Naive B cell (primary cell): ENCODE data around the gene FYN. TPM values are rescaled to one million over a fixed set of nuclear protein-coding genes. Genes with fewer than 3 reads are reported as not detected.

ENCODE experiments used
- ATAC-seq, 2 donors: fragments of 150-1000 bp; cut with Tn5 transposase; 2 replicates each; pipeline ENCODE4 v1.10.0; 2021; ENCODE audit warnings: low read depth in 2 of 2, mild to moderate bottlenecking in 2 of 2, moderate library complexity in 2 of 2
- DNase-seq: peaks from one replicate; pipeline ENCODE4 v3.0.0; 2022
- H3K27ac Mint-ChIP-seq, 6 donors: one replicate each; pipeline ENCODE4 v1.8.0; 2020 to 2022; ENCODE audit warnings: mild to moderate bottlenecking in 6 of 6, mixed read lengths in 6 of 6, moderate library complexity in 5 of 6, inconsistent platforms in 2 of 6
- H3K27me3 Mint-ChIP-seq, 3 donors: one replicate each; pipeline ENCODE4 v1.8.0; 2021 to 2022; ENCODE audit warnings: mixed read lengths in 3 of 3, mild to moderate bottlenecking in 1 of 3
- H3K36me3 Mint-ChIP-seq, 2 donors: one replicate each; pipeline ENCODE4 v1.8.0; 2020 to 2022; ENCODE audit warnings: mixed read lengths in 2 of 2, inconsistent platforms in 1 of 2, mild to moderate bottlenecking in 1 of 2
- H3K4me1 Mint-ChIP-seq, 3 donors: one replicate each; pipeline ENCODE4 v1.8.0; 2020 to 2022; ENCODE audit warnings: mixed read lengths in 3 of 3, inconsistent platforms in 1 of 3, mild to moderate bottlenecking in 1 of 3, moderate library complexity in 1 of 3
- H3K4me3 Mint-ChIP-seq, 8 donors: one replicate each; pipeline ENCODE4 v1.8.0; 2020 to 2022; ENCODE audit warnings: mild to moderate bottlenecking in 8 of 8, mixed read lengths in 8 of 8, moderate library complexity in 8 of 8, inconsistent platforms in 2 of 8
- H3K9me3 Mint-ChIP-seq, 7 donors: one replicate each; pipeline ENCODE4 v1.8.0; 2020 to 2022; ENCODE audit warnings: mixed read lengths in 7 of 7, mild to moderate bottlenecking in 5 of 7, inconsistent platforms in 2 of 7, moderate library complexity in 1 of 7
- polyA plus RNA-seq, 6 donors: library from polyadenylated mRNA; unstranded; fragments of 300-500 nt; fragmentation: Illumina TruSeq; gene quantifications; one replicate each; pipeline ENCODE4 v1.2.3, GENCODE V29; 2021; ENCODE audit warnings: low read depth in 6 of 6

The FYN gene
- polyA plus RNA-seq, 6 donors from 2014 or later, result 53.1 to 94.5 (median 78.7) TPM

GRCh38 chr6:111706841-111707391 is 166.3 kb downstream of the FYN start:
- peaks cover 0 to 7% (median 0%) of the 10 kb centered on the region in 3 donors for H3K4me1 Mint-ChIP-seq
- ATAC-seq (no peak), DNase-seq (no peak)
- no peak overlapping the region for H3K4me3 Mint-ChIP-seq
- H3K27me3 Mint-ChIP-seq, result no peaks in the 10 kb centered on the region
- H3K9me3 Mint-ChIP-seq, result no peaks in the 10 kb centered on the region
- peak overlapping the region in 1 of 6 donors; percentile 29 for H3K27ac Mint-ChIP-seq
- H3K36me3 Mint-ChIP-seq, result peaks cover 0 to 21% of the 10 kb centered on the region in 2 donors

GRCh38 chr6:111703723-111704122 is 169.5 kb downstream of the FYN start:
- H3K4me1 Mint-ChIP-seq, result no peaks in the 10 kb centered on the region
- H3K27me3 Mint-ChIP-seq, result no peaks in the 10 kb centered on the region
- H3K4me3 Mint-ChIP-seq, result no peak overlapping the region
- no peak for DNase-seq
- H3K27ac Mint-ChIP-seq, result no peak overlapping the region
- H3K36me3 Mint-ChIP-seq, result peaks cover 16 to 30% of the 10 kb centered on the region in 2 donors
- ATAC-seq, result no peak
- no peaks in the 10 kb centered on the region for H3K9me3 Mint-ChIP-seq

- Mint-ChIP-seq H3K27ac (no peak overlapping the region), H3K4me1 (no peaks in the 10 kb centered on the region), H3K9me3 (no peaks in the 10 kb centered on the region), H3K27me3 (no peaks in the 10 kb centered on the region), H3K4me3 (peak overlapping the region in 1 of 8 donors; percentile 60), H3K36me3 (peaks cover 16 to 30% of the 10 kb centered on the region in 2 donors)
- no peak for DNase-seq
- ATAC-seq, result no peak
These were observed 171.0 kb downstream of the FYN start for GRCh38 chr6:111702268-111702667.

GRCh38 chr6:111701146-111701545 is 172.1 kb downstream of the FYN start:
- Mint-ChIP-seq H3K4me3 (no peak overlapping the region), H3K27ac (no peak overlapping the region), H3K9me3 (no peaks in the 10 kb centered on the region), H3K4me1 (no peaks in the 10 kb centered on the region), H3K36me3 (peaks cover 17 to 32% of the 10 kb centered on the region in 2 donors), H3K27me3 (no peaks in the 10 kb centered on the region)
- DNase-seq (no peak), ATAC-seq (no peak)

GRCh38 chr6:111700135-111700690 is 173.0 kb downstream of the FYN start:
- Mint-ChIP-seq H3K27ac (peak overlapping the region in 2 of 6 donors; percentile 34 to 48), H3K4me1 (no peaks in the 10 kb centered on the region), H3K36me3 (peaks cover 27 to 40% of the 10 kb centered on the region in 2 donors), H3K9me3 (no peaks in the 10 kb centered on the region), H3K4me3 (no peak overlapping the region), H3K27me3 (no peaks in the 10 kb centered on the region)
- no peak for ATAC-seq
- DNase-seq, result no peak

- H3K36me3 Mint-ChIP-seq, result peaks cover 29 to 46% of the 10 kb centered on the region in 2 donors
- no peaks in the 10 kb centered on the region for H3K27me3 Mint-ChIP-seq
- no peak for ATAC-seq
These were observed 174.1 kb downstream of the FYN start for GRCh38 chr6:111699123-111699522.

GRCh38 chr6:111696814-111697213 is 176.4 kb downstream of the FYN start:
- H3K27me3 Mint-ChIP-seq, result no peaks in the 10 kb centered on the region
- peaks cover 43 to 51% of the 10 kb centered on the region in 2 donors for H3K36me3 Mint-ChIP-seq
- no peak for DNase-seq
- no peak overlapping the region for H3K27ac Mint-ChIP-seq
- H3K4me3 Mint-ChIP-seq, result no peak overlapping the region
- peaks cover 0 to 4% (median 0%) of the 10 kb centered on the region in 3 donors for H3K4me1 Mint-ChIP-seq
- H3K9me3 Mint-ChIP-seq, result no peaks in the 10 kb centered on the region
- no peak for ATAC-seq

More at GRCh38 chr6:111699123-111699522, 174.1 kb downstream of the FYN start:
- DNase-seq, result no peak
- H3K4me1 Mint-ChIP-seq, result no peaks in the 10 kb centered on the region
- H3K4me3 Mint-ChIP-seq, result no peak overlapping the region
- H3K27ac Mint-ChIP-seq, result no peak overlapping the region
- H3K9me3 Mint-ChIP-seq, result no peaks in the 10 kb centered on the region

GRCh38 chr6:111692327-111693164 is 180.7 kb downstream of the FYN start:
- Mint-ChIP-seq H3K36me3 (peaks cover 65 to 71% of the 10 kb centered on the region in 2 donors), H3K4me3 (no peak overlapping the region), H3K27ac (peak overlapping the region in 3 of 6 donors; percentile 20 to 70 (median 70))

GRCh38 chr6:111691345-111692225 is 181.7 kb downstream of the FYN start:
- H3K27ac Mint-ChIP-seq, result peak overlapping the region in 2 of 6 donors; percentile 36 to 70
- H3K36me3 Mint-ChIP-seq, result peaks cover 65 to 76% of the 10 kb centered on the region in 2 donors
- ATAC-seq (no peak), DNase-seq (no peak)
- H3K9me3 Mint-ChIP-seq, result no peaks in the 10 kb centered on the region
- no peak overlapping the region for H3K4me3 Mint-ChIP-seq
- no peaks in the 10 kb centered on the region for H3K27me3 Mint-ChIP-seq
- peaks cover 0 to 6% (median 0%) of the 10 kb centered on the region in 3 donors for H3K4me1 Mint-ChIP-seq

More at GRCh38 chr6:111692327-111693164, 180.7 kb downstream of the FYN start:
- Mint-ChIP-seq H3K4me1 (peaks cover 0 to 6% (median 0%) of the 10 kb centered on the region in 3 donors), H3K27me3 (no peaks in the 10 kb centered on the region), H3K9me3 (no peaks in the 10 kb centered on the region)
- DNase-seq (no peak), ATAC-seq (no peak)

GRCh38 chr6:111689946-111690345 is 183.3 kb downstream of the FYN start:
- Mint-ChIP-seq H3K27me3 (no peaks in the 10 kb centered on the region), H3K36me3 (peaks cover 55 to 66% of the 10 kb centered on the region in 2 donors), H3K4me1 (peaks cover 0 to 6% (median 0%) of the 10 kb centered on the region in 3 donors), H3K4me3 (no peak overlapping the region), H3K27ac (no peak overlapping the region), H3K9me3 (no peaks in the 10 kb centered on the region)
- DNase-seq (no peak), ATAC-seq (no peak)

GRCh38 chr6:111689419-111689818 is 183.8 kb downstream of the FYN start:
- no peak overlapping the region for H3K4me3 Mint-ChIP-seq
- DNase-seq (no peak), ATAC-seq (no peak)
- H3K9me3 Mint-ChIP-seq, result no peaks in the 10 kb centered on the region
- peaks cover 50 to 68% of the 10 kb centered on the region in 2 donors for H3K36me3 Mint-ChIP-seq
- H3K4me1 Mint-ChIP-seq, result peaks cover under 1 to 8% (median 1%) of the 10 kb centered on the region in 3 donors
- H3K27ac Mint-ChIP-seq, result no peak overlapping the region
- H3K27me3 Mint-ChIP-seq, result no peaks in the 10 kb centered on the region

GRCh38 chr6:111688331-111688730 is 184.9 kb downstream of the FYN start:
- Mint-ChIP-seq H3K4me1 (peaks cover 6 to 16% (median 7%) of the 10 kb centered on the region in 3 donors), H3K27ac (no peak overlapping the region)

GRCh38 chr6:111687652-111688051 is 185.6 kb downstream of the FYN start:
- ATAC-seq (no peak), DNase-seq (no peak)
- H3K4me1 Mint-ChIP-seq, result peaks cover 6 to 16% (median 11%) of the 10 kb centered on the region in 3 donors
- H3K27me3 Mint-ChIP-seq, result no peaks in the 10 kb centered on the region
- H3K9me3 Mint-ChIP-seq, result no peaks in the 10 kb centered on the region
- H3K4me3 Mint-ChIP-seq, result no peak overlapping the region
- no peak overlapping the region for H3K27ac Mint-ChIP-seq
- peaks cover 42 to 63% of the 10 kb centered on the region in 2 donors for H3K36me3 Mint-ChIP-seq

More at GRCh38 chr6:111688331-111688730, 184.9 kb downstream of the FYN start:
- ATAC-seq (no peak), DNase-seq (no peak)
- Mint-ChIP-seq H3K9me3 (no peaks in the 10 kb centered on the region), H3K27me3 (no peaks in the 10 kb centered on the region), H3K36me3 (peaks cover 45 to 68% of the 10 kb centered on the region in 2 donors), H3K4me3 (no peak overlapping the region)
